ENCODE results near the gene EIF4B.

- TF ChIP-seq CSDC2 (CRISPR knock-in tag; IDR thresholded peaks at IDR 0.05): no peak; the same call in 1 of the 2 replicates
- TF ChIP-seq, protein P1, sequence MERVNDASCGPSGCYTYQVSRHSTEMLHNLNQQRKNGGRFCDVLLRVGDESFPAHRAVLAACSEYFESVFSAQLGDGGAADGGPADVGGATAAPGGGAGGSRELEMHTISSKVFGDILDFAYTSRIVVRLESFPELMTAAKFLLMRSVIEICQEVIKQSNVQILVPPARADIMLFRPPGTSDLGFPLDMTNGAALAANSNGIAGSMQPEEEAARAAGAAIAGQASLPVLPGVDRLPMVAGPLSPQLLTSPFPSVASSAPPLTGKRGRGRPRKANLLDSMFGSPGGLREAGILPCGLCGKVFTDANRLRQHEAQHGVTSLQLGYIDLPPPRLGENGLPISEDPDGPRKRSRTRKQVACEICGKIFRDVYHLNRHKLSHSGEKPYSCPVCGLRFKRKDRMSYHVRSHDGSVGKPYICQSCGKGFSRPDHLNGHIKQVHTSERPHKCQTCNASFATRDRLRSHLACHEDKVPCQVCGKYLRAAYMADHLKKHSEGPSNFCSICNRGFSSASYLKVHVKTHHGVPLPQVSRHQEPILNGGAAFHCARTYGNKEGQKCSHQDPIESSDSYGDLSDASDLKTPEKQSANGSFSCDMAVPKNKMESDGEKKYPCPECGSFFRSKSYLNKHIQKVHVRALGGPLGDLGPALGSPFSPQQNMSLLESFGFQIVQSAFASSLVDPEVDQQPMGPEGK (CRISPR knock-in tag; IDR thresholded peaks at IDR 0.05; ENCODE audit: borderline replicate concordance): peak; percentile 96
- peak; percentile 74; the same call in 1 of the 2 replicates for TF ChIP-seq GLIS3 (CRISPR knock-in tag; IDR thresholded peaks at IDR 0.05)
- TF ChIP-seq ARNTL (CRISPR knock-in tag; IDR thresholded peaks at IDR 0.05; ENCODE audit: borderline replicate concordance, low read depth): no peak
- TF ChIP-seq ZC3H10 (CRISPR knock-in tag; IDR thresholded peaks at IDR 0.05): no peak
- no peak for TF ChIP-seq PPARA (CRISPR knock-in tag; IDR thresholded peaks at IDR 0.05; ENCODE audit: borderline replicate concordance)
- TF ChIP-seq ESRRG (CRISPR knock-in tag; IDR thresholded peaks at IDR 0.05): peak; percentile 12; the same call in 1 of the 2 replicates
- TF ChIP-seq TCF4 (CRISPR knock-in tag; IDR thresholded peaks at IDR 0.05; ENCODE audit: borderline replicate concordance): no peak
Observed at GRCh38 chr12:52976574-52977071, 29.6 kb upstream of the EIF4B start.

Data from SK-N-SH treated with all-trans-retinoic acid at 6 μM for 48 hours (cell line).